GM12878 (cell line): ENCODE measurements around the gene GJB4. TPM values are rescaled to one million over a fixed set of nuclear protein-coding genes. Genes with fewer than 3 reads are reported as not detected.

Source experiments
- ATAC-seq: fragments of 200-7000 bp; cut with Tn5 transposase; 3 replicates; pipeline ENCODE4 v1.9.1; 2020; ENCODE audit warnings: mild to moderate bottlenecking, moderate library complexity
- BruUV-seq: library from RNA; stranded (reverse); fragments of 400-500 nt; replicated peaks from 2 replicates; lab custom pipeline; 2021; lab: Mats Ljungman, UMichigan
- CTCF ChIA-PET: fragments of 300-600 bp; sonication (Branson Sonifier 250); formaldehyde crosslinking; extraction: SDS; loops from one replicate; lab custom pipeline; 2021; ENCODE audit warnings: inconsistent platforms; lab: Yijun Ruan, JAX
- POLR2A ChIA-PET: fragments of 350-600 bp; formaldehyde crosslinking; extraction: SDS; loops from one replicate; lab custom pipeline; 2021; ENCODE audit warnings: inconsistent platforms; lab: Charles Lee
- RAD21 ChIA-PET: fragments of 300-600 bp; sonication (Branson Sonifier 250); formaldehyde crosslinking; loops from one replicate; lab custom pipeline; 2023; ENCODE audit warnings: antibody characterized with exemption; ENCODE audit not compliant: unreplicated experiment; lab: Charles Lee
- SMC1A ChIA-PET: fragments of 300-600 bp; sonication (Branson Sonifier 250); formaldehyde crosslinking; loops from one replicate; lab custom pipeline; 2023; ENCODE audit not compliant: unreplicated experiment, uncharacterized antibody; lab: Charles Lee
- DNase-seq: peaks from one replicate; pipeline ENCODE4 v3.0.0-alpha.2; 2011; ENCODE audit warnings: low read depth, low spot score
- FAIRE-seq: peaks from 3 replicates; lab custom pipeline; 2011; peaks lifted over from hg19 to GRCh38; lab: Jason Lieb, UNC
- H2AFZ ChIP-seq: 2 replicates; pipeline ENCODE4 v1.6.0; 2011; ENCODE audit warnings: low read depth, low read length, control low read depth; ENCODE audit not compliant: control insufficient read depth
- H3K27ac ChIP-seq: 2 replicates; pipeline ENCODE4 v1.5.1; 2011; ENCODE audit warnings: control low read depth; ENCODE audit not compliant: control insufficient read depth, insufficient read depth
- H3K27me3 ChIP-seq, 2 experiments: replicated peaks in 1 of 2; 2 replicates each; pipeline versions ENCODE4 v1.6.0 to v1.6.1; 2011; ENCODE audit warnings: low read length in 1 of 2; ENCODE audit not compliant: control insufficient read depth in 2 of 2, insufficient read depth in 2 of 2
- H3K36me3 ChIP-seq, 2 experiments: 2 replicates each; pipeline ENCODE4 v1.5.1; 2011; ENCODE audit warnings: low read length in 1 of 2; ENCODE audit not compliant: control insufficient read depth in 2 of 2, insufficient read depth in 2 of 2
- H3K4me1 ChIP-seq: 2 replicates; pipeline ENCODE4 v1.6.1; 2011; ENCODE audit warnings: mild to moderate bottlenecking, low read length, moderate library complexity, mixed read lengths; ENCODE audit not compliant: control insufficient read depth, insufficient read depth
- H3K4me2 ChIP-seq: 2 replicates; pipeline ENCODE4 v1.6.0; 2011; ENCODE audit warnings: control low read depth; ENCODE audit not compliant: control insufficient read depth, insufficient read depth
- H3K4me3 ChIP-seq: fragments of 200-600 bp; sonication (generic); 2 replicates; pipeline ENCODE4 v1.5.1; 2016
- H3K79me2 ChIP-seq: 2 replicates; pipeline ENCODE4 v1.6.0; 2011; ENCODE audit warnings: low read length; ENCODE audit not compliant: control insufficient read depth, insufficient read depth
- H3K9ac ChIP-seq: 2 replicates; pipeline ENCODE4 v1.8.0; 2011; ENCODE audit warnings: low read length, control low read depth, mixed read lengths; ENCODE audit not compliant: control insufficient read depth, insufficient read depth
- H3K9me3 ChIP-seq: replicated peaks from 3 replicates; pipeline ENCODE4 v1.5.1; 2011; ENCODE audit warnings: mild to moderate bottlenecking, low read length; ENCODE audit not compliant: control insufficient read depth, insufficient read depth
- H4K20me1 ChIP-seq: 2 replicates; pipeline ENCODE4 v1.6.0; 2011; ENCODE audit not compliant: control insufficient read depth, insufficient read depth
- CHD4 ChIP-seq: fragments of 200-600 bp; sonication (generic); IDR thresholded peaks from 2 replicates; pipeline ENCODE4 v1.6.1; 2016; ENCODE audit warnings: mild to moderate bottlenecking
- GATAD2B ChIP-seq: fragments of 450-650 bp; conservative IDR thresholded peaks from 2 replicates; pipeline ENCODE4 v1.6.1; 2017; ENCODE audit warnings: low read depth, mild to moderate bottlenecking, moderate library complexity
- HDAC2 ChIP-seq: fragments of 200-600 bp; sonication (generic); IDR thresholded peaks from 2 replicates; pipeline ENCODE4 v1.6.1; 2017
- HDAC6 ChIP-seq: fragments of 200-600 bp; sonication (generic); IDR thresholded peaks from one replicate; pipeline ENCODE4 v1.8.0; 2017; ENCODE audit warnings: antibody characterized with exemption; ENCODE audit not compliant: unreplicated experiment
- MYB ChIP-seq: fragments of 150-350 bp; IDR thresholded peaks from 2 replicates; pipeline ENCODE4 v1.6.1; 2014; ENCODE audit warnings: mild to moderate bottlenecking, low read depth, low read length, borderline replicate concordance
- RELB ChIP-seq: fragments of 450-650 bp; IDR thresholded peaks from 2 replicates; pipeline ENCODE4 v1.6.1; 2017; ENCODE audit warnings: low read depth, mild to moderate bottlenecking, moderate library complexity
- SIX5 ChIP-seq: IDR thresholded peaks from 2 replicates; pipeline ENCODE4 v1.6.1; 2011; ENCODE audit warnings: mild to moderate bottlenecking, low read depth, low read length, moderate library complexity; ENCODE audit not compliant: severe bottlenecking
- SKIL ChIP-seq: fragments of 450-650 bp; IDR thresholded peaks from 2 replicates; pipeline ENCODE4 v1.6.1; 2017; ENCODE audit warnings: mild to moderate bottlenecking, low read depth, inconsistent platforms; ENCODE audit not compliant: poor library complexity, severe bottlenecking
- SUPT20H ChIP-seq: IDR thresholded peaks from 2 replicates; pipeline ENCODE4 v1.6.1; 2011; ENCODE audit warnings: low read depth, mild to moderate bottlenecking, low read length, moderate library complexity, borderline replicate concordance; ENCODE audit not compliant: control insufficient read depth
- ZBED1 ChIP-seq: IDR thresholded peaks from 2 replicates; pipeline ENCODE4 v1.6.1; 2016; ENCODE audit warnings: borderline replicate concordance
- WGBS: methylation state at CpG from one replicate; pipeline ENCODE4 v1.1.6; 2016; ENCODE audit warnings: low lambda C conversion rate; ENCODE audit not compliant: insufficient replicate concordance, insufficient coverage; ENCODE audit errors: missing lambda C conversion rate; 5-methylcytosine and 5-hydroxymethylcytosine counted together
- in situ Hi-C: fragments of 300-500 bp; cut with MboI; formaldehyde crosslinking; loops from 9 replicates; pipeline ENCODE4 v1.14.3; 2018; ENCODE audit warnings: mixed read lengths
- intact Hi-C: fragments of 100-400 bp; cut with micrococcal nuclease; formaldehyde crosslinking; loops from one replicate; pipeline ENCODE4 v1.14.2; 2022; ENCODE audit not compliant: unreplicated experiment
- polyA plus RNA-seq, 11 experiments: library from polyadenylated mRNA; depleted of rRNA in 4 of 11; unstranded in 6 of 11; stranded (reverse) in 5 of 11; fragments of >200 nt; fragmentation: Nextera tagmentation in 4 of 11; fragmentation: Illumina TruSeq in 1 of 11; extraction: Ambion mirVana in 4 of 11; extraction: Trizol in 1 of 11; gene quantifications; 1 replicate in 1 of 11; 2 replicates in 10 of 11; pipeline versions ENCODE4 v1.2.1 to v1.2.3, GENCODE V29; 2011 to 2016; ENCODE audit warnings: inconsistent platforms in 2 of 11, missing spikeins in 2 of 11, low read depth in 1 of 11
- total RNA-seq, 4 experiments: library from RNA; depleted of rRNA in 3 of 4; stranded (reverse); fragments of >200 nt in 3 of 4; fragmentation: Illumina TruSeq in 1 of 4; extraction: Trizol in 1 of 4; gene quantifications; 2 replicates each; pipeline versions ENCODE4 v1.2.1 to v1.2.3, GENCODE V29; 2013 to 2021
- TF ChIP-seq, protein P1 (sequence below): IDR thresholded peaks from 2 replicates; pipeline ENCODE4 v1.6.1; 2012; ENCODE audit warnings: mild to moderate bottlenecking, low read depth, low read length

The GJB4 gene
- total and polyA plus RNA-seq, 10 of the 15 experiments (the other 5 are each of a cell fraction or from before 2014, with no cell fraction given) = not detected

GRCh38 chr1:34777519-34778321, 18.2 kb downstream of the GJB4 start:
- no peak for DNase-seq
- ChIA-PET SMC1A (interaction anchor here (1.1 kb wide), 1 partner anchor 122 kb away, joined by 3 read pairs; no protein-coding TSS in a partner anchor), CTCF (no interaction called here), RAD21 (no interaction called here), POLR2A (no interaction called here)
- FAIRE-seq = no peak
- H4K20me1 ChIP-seq = no peaks in the 10 kb centered on the region
- WGBS = 24% methylated on average over 8 of the region's 10 CpGs
- intact Hi-C loops (no loop called here), in situ Hi-C loops (no loop called here)
- H2AFZ ChIP-seq = no peak overlapping the region
- no peak overlapping the region for H3K4me3 ChIP-seq
- peaks cover 2 to 10% of the 10 kb centered on the region in 2 experiments; a peak in 3 of 4 replicates for H3K27me3 ChIP-seq
- ATAC-seq = no peak
- H3K36me3 ChIP-seq = no peaks in the 10 kb centered on the region
- H3K4me2 ChIP-seq = no peak overlapping the region
- H3K9me3 ChIP-seq = no peaks in the 10 kb centered on the region
- no peaks in the 10 kb centered on the region for H3K4me1 ChIP-seq
- BruUV-seq = no TSS peak
- no peaks in the 10 kb centered on the region for H3K79me2 ChIP-seq
- no peak overlapping the region for H3K27ac ChIP-seq
- no peak overlapping the region for H3K9ac ChIP-seq
- no peak for TF ChIP-seq MYB
- no peak for TF ChIP-seq GATAD2B
- TF ChIP-seq HDAC6 = no peak
- TF ChIP-seq ZBED1 = no peak
- no peak for TF ChIP-seq SUPT20H
- TF ChIP-seq HDAC2 = no peak
- TF ChIP-seq, protein P1, sequence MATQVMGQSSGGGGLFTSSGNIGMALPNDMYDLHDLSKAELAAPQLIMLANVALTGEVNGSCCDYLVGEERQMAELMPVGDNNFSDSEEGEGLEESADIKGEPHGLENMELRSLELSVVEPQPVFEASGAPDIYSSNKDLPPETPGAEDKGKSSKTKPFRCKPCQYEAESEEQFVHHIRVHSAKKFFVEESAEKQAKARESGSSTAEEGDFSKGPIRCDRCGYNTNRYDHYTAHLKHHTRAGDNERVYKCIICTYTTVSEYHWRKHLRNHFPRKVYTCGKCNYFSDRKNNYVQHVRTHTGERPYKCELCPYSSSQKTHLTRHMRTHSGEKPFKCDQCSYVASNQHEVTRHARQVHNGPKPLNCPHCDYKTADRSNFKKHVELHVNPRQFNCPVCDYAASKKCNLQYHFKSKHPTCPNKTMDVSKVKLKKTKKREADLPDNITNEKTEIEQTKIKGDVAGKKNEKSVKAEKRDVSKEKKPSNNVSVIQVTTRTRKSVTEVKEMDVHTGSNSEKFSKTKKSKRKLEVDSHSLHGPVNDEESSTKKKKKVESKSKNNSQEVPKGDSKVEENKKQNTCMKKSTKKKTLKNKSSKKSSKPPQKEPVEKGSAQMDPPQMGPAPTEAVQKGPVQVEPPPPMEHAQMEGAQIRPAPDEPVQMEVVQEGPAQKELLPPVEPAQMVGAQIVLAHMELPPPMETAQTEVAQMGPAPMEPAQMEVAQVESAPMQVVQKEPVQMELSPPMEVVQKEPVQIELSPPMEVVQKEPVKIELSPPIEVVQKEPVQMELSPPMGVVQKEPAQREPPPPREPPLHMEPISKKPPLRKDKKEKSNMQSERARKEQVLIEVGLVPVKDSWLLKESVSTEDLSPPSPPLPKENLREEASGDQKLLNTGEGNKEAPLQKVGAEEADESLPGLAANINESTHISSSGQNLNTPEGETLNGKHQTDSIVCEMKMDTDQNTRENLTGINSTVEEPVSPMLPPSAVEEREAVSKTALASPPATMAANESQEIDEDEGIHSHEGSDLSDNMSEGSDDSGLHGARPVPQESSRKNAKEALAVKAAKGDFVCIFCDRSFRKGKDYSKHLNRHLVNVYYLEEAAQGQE = no peak
- TF ChIP-seq CHD4 = no peak
- no peak for TF ChIP-seq SIX5
- no peak for TF ChIP-seq SKIL
- no peak for TF ChIP-seq RELB
